GM20000 (cell line): ENCODE measurements around the gene USH2A.
"Not testable (repeated sequence)": the region's sequence is repeated elsewhere in the genome, so short reads cannot be mapped to it uniquely, and the experiment has no call there.

Source experiments
- DNase-seq: peaks from one replicate; pipeline ENCODE4 v3.0.0; 2012; ENCODE audit warnings: low spot score
- CTCF ChIP-seq: IDR thresholded peaks from 2 replicates; pipeline ENCODE4 v1.5.1; 2012; ENCODE audit warnings: mild to moderate bottlenecking, control low read depth; ENCODE audit errors: extremely low read depth, missing control alignments

Gene USH2A

GRCh38 chr1:216154063-216154462 lies 269.2 kb downstream of the USH2A start:
- TF ChIP-seq CTCF, result no peak
- no peak for DNase-seq

GRCh38 chr1:216153130-216153529 lies 270.1 kb downstream of the USH2A start:
- TF ChIP-seq CTCF, result no peak
- no peak for DNase-seq

GRCh38 chr1:216145451-216146018 lies 277.7 kb downstream of the USH2A start:
- not testable (repeated sequence) for DNase-seq

- DNase-seq, result no peak
- no peak for TF ChIP-seq CTCF
Measured at GRCh38 chr1:216144661-216145450, 278.4 kb downstream of the USH2A start.

- TF ChIP-seq CTCF, result no peak
- DNase-seq, result no peak
Measured at GRCh38 chr1:216142921-216143320, 280.3 kb downstream of the USH2A start.

- TF ChIP-seq CTCF, result no peak
- DNase-seq, result no peak
Measured at GRCh38 chr1:216140730-216141524, 282.3 kb downstream of the USH2A start.

- TF ChIP-seq CTCF, result no peak
- no peak for DNase-seq
Measured at GRCh38 chr1:216124192-216124781, 299.0 kb downstream of the USH2A start.
